ENCODE measurements around the gene SLC9A1.

DNA sequence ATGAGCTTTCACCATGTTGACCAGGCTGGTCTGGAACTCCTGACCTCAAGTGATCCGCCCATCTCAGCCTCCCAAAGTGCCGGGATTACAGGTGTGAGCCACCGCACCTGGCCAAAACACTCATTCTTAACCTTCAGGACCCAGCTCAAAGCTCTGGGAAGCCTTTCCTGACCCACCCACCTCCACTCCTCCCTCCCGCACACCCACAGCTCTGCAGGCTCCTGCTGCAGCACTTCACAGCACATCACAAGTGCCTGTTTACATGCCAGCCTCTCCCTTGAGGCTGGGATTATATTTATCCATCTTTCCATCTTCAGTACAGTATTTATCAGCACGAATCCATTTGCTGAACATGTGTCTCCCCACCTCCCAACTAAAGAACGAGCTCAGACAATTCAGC is 14.9 kb downstream of the SLC9A1 start:
- TF ChIP-seq, protein P1, sequence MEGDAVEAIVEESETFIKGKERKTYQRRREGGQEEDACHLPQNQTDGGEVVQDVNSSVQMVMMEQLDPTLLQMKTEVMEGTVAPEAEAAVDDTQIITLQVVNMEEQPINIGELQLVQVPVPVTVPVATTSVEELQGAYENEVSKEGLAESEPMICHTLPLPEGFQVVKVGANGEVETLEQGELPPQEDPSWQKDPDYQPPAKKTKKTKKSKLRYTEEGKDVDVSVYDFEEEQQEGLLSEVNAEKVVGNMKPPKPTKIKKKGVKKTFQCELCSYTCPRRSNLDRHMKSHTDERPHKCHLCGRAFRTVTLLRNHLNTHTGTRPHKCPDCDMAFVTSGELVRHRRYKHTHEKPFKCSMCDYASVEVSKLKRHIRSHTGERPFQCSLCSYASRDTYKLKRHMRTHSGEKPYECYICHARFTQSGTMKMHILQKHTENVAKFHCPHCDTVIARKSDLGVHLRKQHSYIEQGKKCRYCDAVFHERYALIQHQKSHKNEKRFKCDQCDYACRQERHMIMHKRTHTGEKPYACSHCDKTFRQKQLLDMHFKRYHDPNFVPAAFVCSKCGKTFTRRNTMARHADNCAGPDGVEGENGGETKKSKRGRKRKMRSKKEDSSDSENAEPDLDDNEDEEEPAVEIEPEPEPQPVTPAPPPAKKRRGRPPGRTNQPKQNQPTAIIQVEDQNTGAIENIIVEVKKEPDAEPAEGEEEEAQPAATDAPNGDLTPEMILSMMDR (IDR thresholded peaks at IDR 0.05; ENCODE audit: borderline replicate concordance, extremely low read depth, low read length, poor library complexity, severe bottlenecking): no peak
- no peak for TF ChIP-seq EZH2 (IDR thresholded peaks at IDR 0.05; ENCODE audit: borderline replicate concordance, low read depth, low read length, severe bottlenecking)

Measured in DND-41 (cell line).